IPS-NIHi11 (cell line): Measurements from ENCODE around the gene ZFPM1.
A peak's percentile ranks its signal among the peaks of the same experiment; 100 is the strongest.
"Not testable (repeated sequence)": the region's sequence is repeated elsewhere in the genome, so short reads cannot be mapped to it uniquely, and the experiment has no call there.

Source experiments
- DNase-seq: peaks from one replicate; pipeline ENCODE4 v3.0.0; 2012; ENCODE audit warnings: mixed read lengths, low spot score

The ZFPM1 gene

GRCh38 chr16:88466175-88466862 lies 13.2 kb downstream of the ZFPM1 start:
- DNase-seq = no peak

- no peak for DNase-seq
Measured at GRCh38 chr16:88466949-88467348, 13.9 kb downstream of the ZFPM1 start.

- no peak for DNase-seq
Measured at GRCh38 chr16:88467541-88467944, 14.5 kb downstream of the ZFPM1 start.

- DNase-seq = peak; percentile 99
Measured at GRCh38 chr16:88468275-88469129, 15.4 kb downstream of the ZFPM1 start.

GRCh38 chr16:88469615-88470395 lies 16.7 kb downstream of the ZFPM1 start:
- DNase-seq = no peak

GRCh38 chr16:88470396-88470680 lies 17.3 kb downstream of the ZFPM1 start:
- not testable (repeated sequence) for DNase-seq

GRCh38 chr16:88470696-88471095 lies 17.6 kb downstream of the ZFPM1 start:
- DNase-seq = not testable (repeated sequence)

GRCh38 chr16:88471115-88471514 lies 18.0 kb downstream of the ZFPM1 start:
- no peak for DNase-seq

- no peak for DNase-seq
Measured at GRCh38 chr16:88471575-88471974, 18.5 kb downstream of the ZFPM1 start.

GRCh38 chr16:88472069-88472468 lies 19.0 kb downstream of the ZFPM1 start:
- no peak for DNase-seq

GRCh38 chr16:88472637-88473205 lies 19.6 kb downstream of the ZFPM1 start:
- no peak for DNase-seq

- DNase-seq = no peak
Measured at GRCh38 chr16:88473666-88474534, 20.8 kb downstream of the ZFPM1 start.

- no peak for DNase-seq
Measured at GRCh38 chr16:88475037-88475436, 22.0 kb downstream of the ZFPM1 start.

GRCh38 chr16:88476203-88476602 lies 23.1 kb downstream of the ZFPM1 start:
- DNase-seq = no peak

- no peak for DNase-seq
Measured at GRCh38 chr16:88476817-88477397, 23.8 kb downstream of the ZFPM1 start.

- DNase-seq = no peak
Measured at GRCh38 chr16:88477631-88478519, 24.8 kb downstream of the ZFPM1 start.

GRCh38 chr16:88478889-88479792 lies 26.1 kb downstream of the ZFPM1 start:
- DNase-seq = no peak

- DNase-seq = no peak
Measured at GRCh38 chr16:88479793-88480760, 27.0 kb downstream of the ZFPM1 start.
